LNCaP clone FGC (cell line): ENCODE results near the gene ZNF526.

Experiments
- DNase-seq: peaks from one replicate; pipeline ENCODE4 v3.0.0-alpha.2; 2011; ENCODE audit warnings: low read depth
- H3K4me3 ChIP-seq: 2 replicates; pipeline ENCODE4 v1.5.1; 2011; ENCODE audit warnings: mild to moderate bottlenecking, low read depth, low read length, control low read depth
- TF ChIP-seq, protein P1 (sequence below): IDR thresholded peaks from 2 replicates; pipeline ENCODE4 v1.5.1; 2012; ENCODE audit warnings: mild to moderate bottlenecking; ENCODE audit not compliant: control insufficient read depth, insufficient read depth; ENCODE audit errors: extremely low read depth

ZNF526 gene

DNA sequence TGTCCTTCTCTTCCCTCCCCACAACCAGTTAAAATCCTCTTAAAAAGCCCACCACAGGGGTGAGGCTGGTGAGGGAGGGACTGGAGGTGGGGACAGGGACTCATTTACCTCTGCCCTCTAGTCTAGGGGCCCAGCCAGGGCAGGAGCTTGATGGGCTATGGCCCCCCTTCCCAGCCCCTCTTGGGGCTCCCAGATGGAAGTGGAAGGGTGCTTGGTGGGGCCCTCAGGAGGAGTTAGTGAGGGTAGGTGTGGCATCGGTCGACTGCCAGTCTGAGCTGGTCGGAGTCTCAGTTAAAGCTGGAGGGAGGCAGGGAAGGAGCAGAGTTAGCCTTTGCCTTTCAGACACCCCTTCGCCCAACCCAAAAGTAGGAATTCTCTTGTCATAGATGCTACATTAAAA lies 10.5 kb downstream of the ZNF526 start:
- H3K4me3 ChIP-seq, result no peak overlapping the region
- TF ChIP-seq, protein P1, sequence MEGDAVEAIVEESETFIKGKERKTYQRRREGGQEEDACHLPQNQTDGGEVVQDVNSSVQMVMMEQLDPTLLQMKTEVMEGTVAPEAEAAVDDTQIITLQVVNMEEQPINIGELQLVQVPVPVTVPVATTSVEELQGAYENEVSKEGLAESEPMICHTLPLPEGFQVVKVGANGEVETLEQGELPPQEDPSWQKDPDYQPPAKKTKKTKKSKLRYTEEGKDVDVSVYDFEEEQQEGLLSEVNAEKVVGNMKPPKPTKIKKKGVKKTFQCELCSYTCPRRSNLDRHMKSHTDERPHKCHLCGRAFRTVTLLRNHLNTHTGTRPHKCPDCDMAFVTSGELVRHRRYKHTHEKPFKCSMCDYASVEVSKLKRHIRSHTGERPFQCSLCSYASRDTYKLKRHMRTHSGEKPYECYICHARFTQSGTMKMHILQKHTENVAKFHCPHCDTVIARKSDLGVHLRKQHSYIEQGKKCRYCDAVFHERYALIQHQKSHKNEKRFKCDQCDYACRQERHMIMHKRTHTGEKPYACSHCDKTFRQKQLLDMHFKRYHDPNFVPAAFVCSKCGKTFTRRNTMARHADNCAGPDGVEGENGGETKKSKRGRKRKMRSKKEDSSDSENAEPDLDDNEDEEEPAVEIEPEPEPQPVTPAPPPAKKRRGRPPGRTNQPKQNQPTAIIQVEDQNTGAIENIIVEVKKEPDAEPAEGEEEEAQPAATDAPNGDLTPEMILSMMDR, result no peak
- no peak for DNase-seq

DNA sequence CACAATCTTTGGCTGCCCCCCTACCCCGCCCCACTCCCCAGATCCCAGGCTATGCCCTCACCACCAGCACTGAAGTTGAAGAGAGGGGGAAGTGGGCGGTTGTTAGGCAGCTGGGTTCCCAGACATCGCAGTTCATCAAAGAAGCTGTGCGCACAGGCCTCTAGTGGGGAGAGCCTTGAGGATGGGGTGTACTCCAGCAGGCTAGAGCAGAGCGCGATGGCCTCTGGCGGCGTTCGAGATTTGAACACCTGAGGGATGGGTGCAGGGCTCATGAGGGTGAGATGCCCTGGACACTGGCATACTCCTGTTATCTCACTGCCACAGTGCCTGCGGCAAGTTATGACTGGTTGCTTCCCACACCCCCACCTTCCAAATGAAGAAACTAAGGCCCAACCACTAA lies 12.3 kb downstream of the ZNF526 start:
- TF ChIP-seq, protein P1, result no peak
- H3K4me3 ChIP-seq, result no peak overlapping the region
- DNase-seq, result no peak

DNA sequence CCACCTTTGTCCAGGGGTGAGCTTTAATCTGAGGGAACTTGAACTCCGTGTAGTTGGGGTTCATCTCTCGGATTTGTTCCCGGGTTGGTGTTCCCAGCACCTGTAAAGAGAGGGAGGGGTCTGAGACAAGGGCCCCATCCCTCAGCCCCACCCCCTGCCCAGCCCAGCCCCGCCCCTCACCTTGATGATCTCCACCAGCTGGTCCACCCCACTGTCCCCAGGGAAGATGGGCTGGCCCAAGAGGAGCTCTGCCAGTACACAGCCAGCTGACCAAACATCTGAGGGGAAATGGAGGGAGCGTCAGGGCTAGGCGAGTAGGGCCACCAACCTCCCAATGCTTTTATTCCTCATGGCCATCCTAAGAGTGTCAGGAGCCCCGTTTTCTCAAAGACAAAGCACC lies 13.0 kb downstream of the ZNF526 start:
- DNase-seq, result no peak

DNA sequence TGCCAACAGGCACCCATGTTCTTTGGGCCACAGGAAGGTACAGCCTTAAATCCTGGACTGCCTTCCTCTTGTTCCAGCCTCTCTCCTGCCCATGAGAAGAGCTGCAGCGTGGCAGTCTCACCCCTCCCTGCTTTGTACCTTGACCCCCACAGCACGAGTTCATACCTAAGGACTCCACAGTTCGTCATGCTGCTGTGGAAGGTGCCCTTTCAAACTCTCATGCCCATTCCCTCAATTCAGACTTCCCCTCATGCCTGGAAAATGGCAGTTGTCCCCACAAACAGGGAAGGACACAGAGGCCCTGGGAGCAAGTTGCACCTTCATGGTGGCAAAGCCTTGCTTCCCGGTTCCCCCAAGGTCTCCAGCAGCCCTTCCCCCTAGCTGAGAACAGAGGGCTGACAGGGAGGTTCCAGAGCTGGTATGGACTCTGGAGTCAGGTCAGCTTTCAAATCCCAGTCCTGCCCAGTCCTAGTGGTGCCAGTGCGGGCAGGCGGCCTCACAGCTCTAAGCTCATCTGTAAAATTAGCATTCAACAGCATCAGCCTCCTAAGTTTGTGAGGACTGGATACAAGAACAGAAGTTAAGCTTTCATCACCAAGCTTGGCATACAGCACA lies 13.7 kb downstream of the ZNF526 start:
- H3K4me3 ChIP-seq, result no peak overlapping the region
- DNase-seq, result no peak
- TF ChIP-seq, protein P1, result no peak

More for the DNA sequence above, 13.0 kb downstream of the ZNF526 start:
- no peak overlapping the region for H3K4me3 ChIP-seq
- TF ChIP-seq, protein P1, result no peak

DNA sequence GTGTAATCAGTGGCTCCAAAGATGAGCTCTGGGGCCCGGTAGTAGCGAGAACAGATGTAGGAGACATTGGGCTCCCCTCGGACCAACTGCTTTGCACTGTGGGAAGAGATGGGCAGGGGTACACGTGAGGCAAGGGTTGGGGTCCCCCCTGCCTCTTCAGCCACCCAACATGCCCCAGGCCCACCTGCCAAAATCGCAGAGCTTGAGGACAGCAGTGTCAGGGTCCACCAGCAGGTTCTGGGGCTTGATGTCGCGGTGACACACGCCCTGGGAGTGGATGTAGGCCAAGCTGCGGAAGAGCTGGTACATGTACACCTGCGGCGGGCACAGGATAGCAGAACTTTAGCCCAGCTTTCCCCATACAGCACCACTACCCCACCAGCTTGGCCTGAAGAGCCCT lies 14.3 kb downstream of the ZNF526 start:
- no peak overlapping the region for H3K4me3 ChIP-seq
- TF ChIP-seq, protein P1, result no peak
- no peak for DNase-seq

DNA sequence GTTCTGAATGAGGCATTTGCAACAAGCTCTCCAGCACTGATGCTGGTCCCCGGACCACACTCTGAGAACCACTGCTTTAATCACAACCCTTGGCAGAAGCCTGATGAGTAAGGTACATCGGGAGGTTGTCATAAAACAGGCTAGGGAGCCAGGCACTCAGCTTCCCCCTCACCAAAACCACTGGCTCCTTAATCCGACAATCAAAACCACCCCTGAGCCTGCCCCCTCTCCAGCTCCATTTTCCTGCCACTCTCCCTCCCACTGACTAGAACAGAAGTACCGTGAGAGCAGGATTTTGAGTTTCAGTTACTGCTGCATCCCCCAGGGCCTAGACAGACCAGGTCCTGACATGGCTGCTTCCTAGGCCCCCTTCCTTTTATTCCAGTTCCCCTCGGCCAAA lies 15.1 kb downstream of the ZNF526 start:
- no peak for DNase-seq

More for the DNA sequence above, 15.1 kb downstream of the ZNF526 start:
- no peak overlapping the region for H3K4me3 ChIP-seq
- TF ChIP-seq, protein P1, result no peak
